ENCODE data around the gene CDH2.

- TF ChIP-seq MAX (IDR thresholded peaks at IDR 0.05) (no peak), CTCF (IDR thresholded peaks at IDR 0.05; ENCODE audit: low read depth, low read length, missing input control) (no peak), JUND (IDR thresholded peaks at IDR 0.05) (no peak), FOXA1 (IDR thresholded peaks at IDR 0.05) (no peak), GABPA (IDR thresholded peaks at IDR 0.05 in 1 of 2, conservative IDR thresholded peaks at IDR 0.05 in 1 of 2) (no peak), EGR1 (IDR thresholded peaks at IDR 0.05; ENCODE audit: low read depth in 2 of 2) (no peak), ATF3 (IDR thresholded peaks at IDR 0.05) (no peak), YY1 (IDR thresholded peaks at IDR 0.05) (no peak), REST (IDR thresholded peaks at IDR 0.05) (no peak)
Measured at GRCh38 chr18:27991391-27991790, 185.5 kb downstream of the CDH2 start.
